SK-N-SH treated with all-trans-retinoic acid at 6 μM for 48 hours (cell line): Measurements from ENCODE around the gene TGFBRAP1.

Source experiments
- ATAC-seq: fragments of 200-7000 bp; cut with Tn5 transposase; 3 replicates; pipeline ENCODE4 v1.9.1; 2020; ENCODE audit warnings: mild to moderate bottlenecking, moderate library complexity
- ARNTL ChIP-seq: fragments of 450-650 bp; formaldehyde crosslinking; IDR thresholded peaks from 2 replicates; pipeline ENCODE4 v1.5.0; 2020; ENCODE audit warnings: low read depth, mild to moderate bottlenecking, moderate library complexity, borderline replicate concordance
- BACH2 ChIP-seq: fragments of 250-450 bp; sonication (Bioruptor Pico); IDR thresholded peaks from 2 replicates; pipeline ENCODE4 v1.9.0; 2021; ENCODE audit warnings: mild to moderate bottlenecking, borderline replicate concordance
- CREB5 ChIP-seq: fragments of 250-450 bp; sonication (Bioruptor Pico); IDR thresholded peaks from 2 replicates; pipeline ENCODE4 v1.5.1; 2020; ENCODE audit warnings: low read depth, mild to moderate bottlenecking, moderate library complexity
- CSDC2 ChIP-seq: fragments of 250-450 bp; sonication (Bioruptor Pico); IDR thresholded peaks from 2 replicates; pipeline ENCODE4 v1.5.0; 2020; ENCODE audit warnings: mild to moderate bottlenecking, moderate library complexity
- ESRRG ChIP-seq: fragments of 250-450 bp; sonication (Bioruptor Pico); IDR thresholded peaks from 2 replicates; pipeline ENCODE4 v1.6.1; 2021; ENCODE audit warnings: mild to moderate bottlenecking
- GLIS3 ChIP-seq: fragments of 250-450 bp; sonication (Bioruptor Pico); IDR thresholded peaks from 2 replicates; pipeline ENCODE4 v1.5.0; 2020; ENCODE audit warnings: mild to moderate bottlenecking, moderate library complexity
- ISL1 ChIP-seq: fragments of 250-450 bp; sonication (Bioruptor Pico); IDR thresholded peaks from 2 replicates; pipeline ENCODE4 v2.1.2; 2022; ENCODE audit warnings: mild to moderate bottlenecking, moderate library complexity
- OSR1 ChIP-seq: fragments of 250-450 bp; sonication (Bioruptor Pico); IDR thresholded peaks from 2 replicates; pipeline ENCODE4 v1.8.0; 2022; ENCODE audit warnings: moderate library complexity, mild to moderate bottlenecking, inconsistent platforms
- POU6F1 ChIP-seq: fragments of 250-450 bp; sonication (Bioruptor Pico); IDR thresholded peaks from 2 replicates; pipeline ENCODE4 v1.8.0; 2021; ENCODE audit warnings: low read depth, mild to moderate bottlenecking, moderate library complexity, borderline replicate concordance
- PPARA ChIP-seq: fragments of 250-450 bp; sonication (Bioruptor Pico); IDR thresholded peaks from 2 replicates; pipeline ENCODE4 v1.5.0; 2020; ENCODE audit warnings: mild to moderate bottlenecking, borderline replicate concordance
- RARB ChIP-seq: fragments of 250-450 bp; sonication (Bioruptor Pico); IDR thresholded peaks from 2 replicates; pipeline ENCODE4 v1.8.0; 2021; ENCODE audit warnings: mild to moderate bottlenecking, moderate library complexity
- TCF4 ChIP-seq: fragments of 250-450 bp; sonication (Bioruptor Pico); IDR thresholded peaks from 2 replicates; pipeline ENCODE4 v1.8.0; 2021; ENCODE audit warnings: mild to moderate bottlenecking, moderate library complexity, borderline replicate concordance
- TOX ChIP-seq: fragments of 250-450 bp; sonication (Bioruptor Pico); IDR thresholded peaks from 2 replicates; pipeline ENCODE4 v1.8.0; 2021; ENCODE audit warnings: mild to moderate bottlenecking, moderate library complexity, borderline replicate concordance
- ZC3H10 ChIP-seq: fragments of 250-450 bp; sonication (Bioruptor Pico); IDR thresholded peaks from 2 replicates; pipeline ENCODE4 v1.5.1; 2021; ENCODE audit warnings: mild to moderate bottlenecking, moderate library complexity
- ZNF70 ChIP-seq: fragments of 450-650 bp; formaldehyde crosslinking; IDR thresholded peaks from 2 replicates; pipeline ENCODE4 v1.5.0; 2020; ENCODE audit warnings: mild to moderate bottlenecking, moderate library complexity
- ZNF8 ChIP-seq: fragments of 450-650 bp; formaldehyde crosslinking; IDR thresholded peaks from 2 replicates; pipeline ENCODE4 v1.5.0; 2020; ENCODE audit warnings: mild to moderate bottlenecking, moderate library complexity
- TF ChIP-seq, protein P1 (sequence below): fragments of 250-450 bp; sonication (Bioruptor Pico); IDR thresholded peaks from 2 replicates; pipeline ENCODE4 v1.8.0; 2020; ENCODE audit warnings: mild to moderate bottlenecking, moderate library complexity, borderline replicate concordance
- TF ChIP-seq, protein P2 (sequence below): fragments of 250-450 bp; sonication (Bioruptor Pico); IDR thresholded peaks from 2 replicates; pipeline ENCODE4 v1.5.1; 2021; ENCODE audit warnings: mild to moderate bottlenecking, moderate library complexity

The TGFBRAP1 gene

GRCh38 chr2:105329561-105330495 is at the start of gene TGFBRAP1:
Gene TGFBRAP1 (minus strand): TSS chr2:105329735. CDS start chr2:105308301, 21,434 bp downstream.
- TF ChIP-seq CSDC2 (CRISPR knock-in tag): 0 out of 2 replicates have a peak, but pooled peaks have one; percentile 29
- TF ChIP-seq, protein P1, sequence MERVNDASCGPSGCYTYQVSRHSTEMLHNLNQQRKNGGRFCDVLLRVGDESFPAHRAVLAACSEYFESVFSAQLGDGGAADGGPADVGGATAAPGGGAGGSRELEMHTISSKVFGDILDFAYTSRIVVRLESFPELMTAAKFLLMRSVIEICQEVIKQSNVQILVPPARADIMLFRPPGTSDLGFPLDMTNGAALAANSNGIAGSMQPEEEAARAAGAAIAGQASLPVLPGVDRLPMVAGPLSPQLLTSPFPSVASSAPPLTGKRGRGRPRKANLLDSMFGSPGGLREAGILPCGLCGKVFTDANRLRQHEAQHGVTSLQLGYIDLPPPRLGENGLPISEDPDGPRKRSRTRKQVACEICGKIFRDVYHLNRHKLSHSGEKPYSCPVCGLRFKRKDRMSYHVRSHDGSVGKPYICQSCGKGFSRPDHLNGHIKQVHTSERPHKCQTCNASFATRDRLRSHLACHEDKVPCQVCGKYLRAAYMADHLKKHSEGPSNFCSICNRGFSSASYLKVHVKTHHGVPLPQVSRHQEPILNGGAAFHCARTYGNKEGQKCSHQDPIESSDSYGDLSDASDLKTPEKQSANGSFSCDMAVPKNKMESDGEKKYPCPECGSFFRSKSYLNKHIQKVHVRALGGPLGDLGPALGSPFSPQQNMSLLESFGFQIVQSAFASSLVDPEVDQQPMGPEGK (CRISPR knock-in tag): no peak
- ATAC-seq: peak; percentile 84

DNA sequence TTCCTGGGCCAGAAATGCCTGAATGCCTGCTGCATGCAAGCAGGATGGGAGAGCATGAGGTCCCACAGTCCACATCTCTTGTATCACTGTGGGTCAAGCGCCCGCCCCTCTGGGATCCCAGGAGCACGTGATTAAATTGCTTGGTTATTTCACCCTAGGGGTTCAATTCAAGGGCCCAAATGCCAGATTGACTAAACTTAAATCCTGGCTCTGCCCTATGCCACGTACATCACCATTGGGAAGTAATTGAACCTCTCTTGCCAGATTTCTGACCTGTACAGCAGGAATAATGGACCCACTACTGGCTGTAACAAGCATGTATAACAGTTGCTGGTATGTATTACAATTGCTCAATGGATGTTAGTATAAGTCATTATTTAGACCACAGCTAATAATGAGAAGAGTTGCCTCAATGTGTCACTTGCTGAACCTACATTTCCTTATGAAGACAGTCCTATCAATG is 49.4 kb upstream of the TGFBRAP1 start:
- no peak for ATAC-seq
- TF ChIP-seq ZC3H10 (no peak), BACH2 (CRISPR knock-in tag) (no peak), ARNTL (CRISPR knock-in tag) (no peak), GLIS3 (CRISPR knock-in tag) (no peak), CSDC2 (CRISPR knock-in tag) (no peak), RARB (CRISPR knock-in tag) (no peak), TCF4 (CRISPR knock-in tag) (no peak), ISL1 (CRISPR knock-in tag) (no peak), CREB5 (CRISPR knock-in tag) (no peak), OSR1 (CRISPR knock-in tag) (no peak), TOX (CRISPR knock-in tag) (no peak), POU6F1 (CRISPR knock-in tag) (no peak), ZNF70 (CRISPR knock-in tag) (no peak), PPARA (CRISPR knock-in tag) (no peak), ESRRG (CRISPR knock-in tag) (no peak)
- TF ChIP-seq, protein P2, sequence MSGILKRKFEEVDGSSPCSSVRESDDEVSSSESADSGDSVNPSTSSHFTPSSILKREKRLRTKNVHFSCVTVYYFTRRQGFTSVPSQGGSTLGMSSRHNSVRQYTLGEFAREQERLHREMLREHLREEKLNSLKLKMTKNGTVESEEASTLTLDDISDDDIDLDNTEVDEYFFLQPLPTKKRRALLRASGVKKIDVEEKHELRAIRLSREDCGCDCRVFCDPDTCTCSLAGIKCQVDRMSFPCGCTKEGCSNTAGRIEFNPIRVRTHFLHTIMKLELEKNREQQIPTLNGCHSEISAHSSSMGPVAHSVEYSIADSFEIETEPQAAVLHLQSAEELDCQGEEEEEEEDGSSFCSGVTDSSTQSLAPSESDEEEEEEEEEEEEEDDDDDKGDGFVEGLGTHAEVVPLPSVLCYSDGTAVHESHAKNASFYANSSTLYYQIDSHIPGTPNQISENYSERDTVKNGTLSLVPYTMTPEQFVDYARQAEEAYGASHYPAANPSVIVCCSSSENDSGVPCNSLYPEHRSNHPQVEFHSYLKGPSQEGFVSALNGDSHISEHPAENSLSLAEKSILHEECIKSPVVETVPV: no peak
- TF ChIP-seq, protein P1 (CRISPR knock-in tag): no peak

GRCh38 chr2:105378276-105378840 is 48.8 kb upstream of the TGFBRAP1 start:
- ATAC-seq: no peak
- TF ChIP-seq TOX (CRISPR knock-in tag): no peak
- no peak for TF ChIP-seq ZNF8
- no peak for TF ChIP-seq TCF4 (CRISPR knock-in tag)
- TF ChIP-seq RARB (CRISPR knock-in tag): no peak
- TF ChIP-seq, all 23 proteins: peak for 0
